DOHH2 (cell line): ENCODE data around the gene PLA2G4A.

ENCODE experiments used
- H3F3A ChIP-seq: fragments of 200-600 bp; sonication (generic), shearing (Covaris generic); 2 replicates; pipeline ENCODE4 v1.6.0; 2016; ENCODE audit warnings: antibody characterized with exemption, mild to moderate bottlenecking; ENCODE audit not compliant: control insufficient read depth, insufficient read depth
- H3K27ac ChIP-seq: fragments of 200-600 bp; sonication (generic); 2 replicates; pipeline ENCODE4 v1.5.1; 2014; ENCODE audit warnings: low read depth, mild to moderate bottlenecking, low read length, moderate library complexity
- H3K27me3 ChIP-seq: fragments of 200-600 bp; sonication (generic); 2 replicates; pipeline ENCODE4 v1.6.1; 2014; ENCODE audit warnings: mild to moderate bottlenecking, low read length, mixed read lengths; ENCODE audit not compliant: control insufficient read depth
- H3K36me3 ChIP-seq: fragments of 200-600 bp; sonication (generic); 2 replicates; pipeline ENCODE4 v1.6.1; 2014; ENCODE audit warnings: mild to moderate bottlenecking, low read length, moderate library complexity, mixed read lengths; ENCODE audit not compliant: control insufficient read depth
- H3K4me1 ChIP-seq: fragments of 200-600 bp; sonication (generic); 2 replicates; pipeline ENCODE4 v1.6.1; 2014; ENCODE audit warnings: mild to moderate bottlenecking, low read length, mixed read lengths; ENCODE audit not compliant: control insufficient read depth
- H3K4me2 ChIP-seq: fragments of 200-600 bp; sonication (generic); 2 replicates; pipeline ENCODE4 v1.6.0; 2014; ENCODE audit warnings: mild to moderate bottlenecking, low read length, moderate library complexity
- H3K4me3 ChIP-seq: fragments of 200-600 bp; sonication (generic); 2 replicates; pipeline ENCODE4 v1.5.1; 2014; ENCODE audit warnings: mild to moderate bottlenecking, low read length, mixed read lengths
- H3K79me2 ChIP-seq: fragments of 200-600 bp; sonication (generic); 2 replicates; pipeline ENCODE4 v1.6.1; 2014; ENCODE audit warnings: mild to moderate bottlenecking, low read length, mixed read lengths; ENCODE audit not compliant: control insufficient read depth
- H3K9me2 ChIP-seq: fragments of 200-600 bp; sonication (generic); replicated peaks from 2 replicates; pipeline ENCODE4 v1.6.1; 2014; ENCODE audit warnings: mild to moderate bottlenecking, low read length, mixed read lengths; ENCODE audit not compliant: control insufficient read depth
- H3K9me3 ChIP-seq: fragments of 200-600 bp; sonication (generic); 2 replicates; pipeline ENCODE4 v1.6.1; 2014; ENCODE audit warnings: antibody characterized with exemption, low read length, mixed read lengths; ENCODE audit not compliant: control insufficient read depth, insufficient read depth
- H4K20me1 ChIP-seq: fragments of 200-600 bp; sonication (generic); 2 replicates; pipeline ENCODE4 v1.6.0; 2014; ENCODE audit warnings: low read depth, mild to moderate bottlenecking, antibody characterized with exemption, low read length, moderate library complexity; ENCODE audit not compliant: control insufficient read depth, insufficient read depth
- CTCF ChIP-seq: fragments of 200-600 bp; sonication (generic); IDR thresholded peaks from one replicate; pipeline ENCODE4 v1.5.1; 2014; ENCODE audit warnings: antibody characterized with exemption, mild to moderate bottlenecking, low read depth, low read length; ENCODE audit not compliant: poor library complexity, severe bottlenecking
- EZH2phosphoT487 ChIP-seq: fragments of 200-600 bp; sonication (generic); IDR thresholded peaks from 2 replicates; pipeline ENCODE4 v1.6.1; 2017; ENCODE audit warnings: borderline replicate concordance, mild to moderate bottlenecking, antibody characterized with exemption, low read length, moderate library complexity, mixed read lengths

PLA2G4A gene

GRCh38 chr1:186869526-186870228, 40.9 kb downstream of the PLA2G4A start:
- Histone ChIP-seq H3K9me3 (no peaks in the 10 kb centered on the region), H3K27me3 (no peaks in the 10 kb centered on the region), H4K20me1 (no peaks in the 10 kb centered on the region), H3K27ac (no peak overlapping the region), H3K36me3 (no peaks in the 10 kb centered on the region), H3F3A (no peaks in the 10 kb centered on the region), H3K4me2 (no peak overlapping the region), H3K4me1 (no peaks in the 10 kb centered on the region), H3K4me3 (no peak overlapping the region), H3K9me2 (no peaks in the 10 kb centered on the region), H3K79me2 (no peaks in the 10 kb centered on the region)
- TF ChIP-seq CTCF: no peak
- no peak for TF ChIP-seq EZH2phosphoT487

- Histone ChIP-seq H3K27ac (no peak overlapping the region), H3K79me2 (no peaks in the 10 kb centered on the region), H3F3A (no peaks in the 10 kb centered on the region), H3K4me1 (no peaks in the 10 kb centered on the region), H3K4me2 (no peak overlapping the region), H3K9me2 (no peaks in the 10 kb centered on the region), H3K9me3 (no peaks in the 10 kb centered on the region), H3K27me3 (no peaks in the 10 kb centered on the region), H3K36me3 (no peaks in the 10 kb centered on the region), H3K4me3 (no peak overlapping the region), H4K20me1 (no peaks in the 10 kb centered on the region)
- no peak for TF ChIP-seq CTCF
- no peak for TF ChIP-seq EZH2phosphoT487
Observed at GRCh38 chr1:186871784-186872183, 43.0 kb downstream of the PLA2G4A start.

DNA sequence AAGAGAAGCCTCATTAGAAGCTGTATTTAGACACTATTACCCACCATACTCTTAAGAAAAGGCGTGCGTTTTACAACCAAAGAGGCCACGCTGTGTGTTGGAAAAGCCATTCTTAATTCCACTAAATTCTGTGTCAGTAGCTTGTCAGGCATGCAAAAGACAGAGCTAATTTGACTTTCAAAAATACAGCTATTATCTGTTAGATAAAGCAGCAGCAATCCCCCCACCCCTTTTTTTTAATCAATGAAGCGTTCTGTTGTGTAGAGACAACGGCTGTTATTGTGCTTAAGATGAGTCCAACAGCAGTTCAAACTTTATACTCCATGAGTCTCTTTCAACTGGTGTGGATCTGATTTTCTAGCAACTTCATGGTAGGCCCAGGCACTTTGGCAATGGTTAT, 43.5 kb downstream of the PLA2G4A start:
- Histone ChIP-seq H3K27me3 (no peaks in the 10 kb centered on the region), H3K79me2 (no peaks in the 10 kb centered on the region), H3F3A (no peaks in the 10 kb centered on the region), H3K9me2 (no peaks in the 10 kb centered on the region), H4K20me1 (no peaks in the 10 kb centered on the region), H3K27ac (no peak overlapping the region), H3K4me1 (no peaks in the 10 kb centered on the region), H3K9me3 (no peaks in the 10 kb centered on the region), H3K4me2 (no peak overlapping the region), H3K4me3 (no peak overlapping the region), H3K36me3 (no peaks in the 10 kb centered on the region)
- TF ChIP-seq CTCF: no peak
- no peak for TF ChIP-seq EZH2phosphoT487
